Stimulated activated CD8-positive, alpha-beta memory T cell treated with anti-CD3 and anti-CD28 coated beads, Interleukin-15, amount 100 ng/mL, for 24 hours (primary cell): ENCODE results near the gene ARMH3.
"Not testable (repeated sequence)": the region's sequence is repeated elsewhere in the genome, so short reads cannot be mapped to it uniquely, and the experiment has no call there.

Source experiments
- DNase-seq: peaks from one replicate; pipeline ENCODE4 v3.0.0-alpha.2; 2020; ENCODE audit warnings: low read depth

ARMH3 gene

DNA sequence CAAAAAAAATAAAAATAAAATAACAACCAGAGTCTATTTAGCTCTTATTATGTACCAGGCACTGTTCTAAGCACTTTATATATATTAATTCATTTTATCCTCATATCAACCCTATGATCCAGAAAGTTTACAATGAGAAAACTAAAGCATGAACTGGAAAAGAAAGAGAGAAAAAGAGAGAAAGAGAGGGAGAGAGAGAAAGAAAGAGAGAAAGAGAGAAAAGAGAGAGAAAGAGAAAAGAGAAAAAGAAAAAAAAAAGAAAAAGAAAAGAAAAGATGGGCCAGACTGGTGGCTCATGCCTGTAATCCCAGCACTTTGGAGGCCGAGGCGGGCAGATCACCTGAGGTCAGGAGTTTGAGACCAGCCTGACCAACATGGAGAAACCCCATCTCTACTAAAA lies 9.9 kb downstream of the ARMH3 start:
- DNase-seq, result no peak

DNA sequence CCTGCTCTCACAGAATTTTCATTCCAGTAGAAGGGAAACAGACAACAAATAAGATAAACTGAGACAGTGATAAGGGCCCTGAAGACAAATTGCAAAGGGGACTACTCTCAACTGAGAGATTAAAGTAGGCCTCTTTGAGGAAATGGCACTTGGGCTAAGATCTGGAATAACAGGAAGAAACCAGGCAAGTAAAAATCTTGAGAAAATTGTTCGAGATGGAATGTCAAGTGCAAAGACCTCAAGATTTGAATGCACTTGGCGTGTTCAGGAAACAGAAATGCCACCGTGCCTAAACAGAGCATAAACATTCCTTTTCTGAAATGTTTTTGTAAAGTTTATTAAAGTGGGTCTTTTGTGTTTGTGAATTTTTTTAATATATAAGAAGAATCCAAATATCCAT lies 10.7 kb downstream of the ARMH3 start:
- DNase-seq, result no peak

DNA sequence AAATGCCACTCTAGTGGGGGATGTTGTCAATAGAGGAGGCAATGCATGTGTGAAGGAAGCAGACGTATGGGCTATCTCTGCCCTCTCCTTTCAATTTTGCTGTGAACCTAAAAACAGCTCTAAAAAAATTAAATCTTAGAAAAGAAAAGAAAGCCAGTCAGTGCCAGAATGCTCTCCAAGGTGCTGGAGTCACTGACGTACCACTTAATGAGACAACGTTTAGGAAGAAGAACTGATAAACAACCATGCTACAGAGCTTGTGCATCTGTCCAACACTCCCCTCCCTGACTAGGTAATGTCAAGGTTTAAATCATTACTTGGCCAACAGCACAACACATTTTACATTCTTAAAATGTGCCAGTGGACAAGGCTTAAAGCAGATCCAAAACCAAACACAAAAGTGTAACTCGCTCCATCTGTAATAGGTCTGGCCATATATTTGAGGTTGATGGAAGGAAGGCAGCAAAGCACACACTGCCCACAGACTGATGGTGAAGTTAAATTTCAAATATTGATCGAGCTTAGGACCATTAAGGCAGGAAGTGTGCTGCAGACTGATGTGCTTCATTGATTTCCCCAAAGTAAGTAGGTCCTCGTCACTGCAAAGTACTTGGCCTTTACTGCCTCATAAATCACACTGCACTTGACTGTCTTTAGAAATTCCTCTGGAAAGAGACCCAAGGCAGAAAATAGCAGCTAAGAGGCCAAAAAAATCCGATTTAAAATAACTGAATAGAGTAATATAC lies 15.5 kb downstream of the ARMH3 start:
- DNase-seq, result no peak

DNA sequence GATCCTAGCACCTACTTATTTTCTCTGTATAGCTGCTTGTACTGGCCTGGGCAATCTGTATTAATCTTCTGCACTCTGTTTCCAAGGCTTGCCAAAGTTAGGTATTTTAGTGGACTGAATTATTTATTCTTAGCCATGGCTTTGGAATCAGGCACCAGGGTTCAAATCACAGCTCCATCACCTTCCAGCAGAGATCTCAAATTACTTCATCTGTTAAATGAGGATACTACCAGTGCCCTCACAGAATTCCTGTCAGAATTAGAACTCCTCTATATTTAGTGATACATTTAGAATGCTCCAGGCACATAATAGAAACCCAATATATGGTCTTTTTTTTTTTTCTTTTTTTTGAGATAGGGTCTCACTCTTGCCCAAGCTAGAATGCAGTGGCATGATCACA lies 17.6 kb downstream of the ARMH3 start:
- no peak for DNase-seq

- DNase-seq, result not testable (repeated sequence)
Observed at GRCh38 chr10:102035807-102036206, 20.2 kb downstream of the ARMH3 start.

GRCh38 chr10:102033787-102034186 lies 22.2 kb downstream of the ARMH3 start:
- no peak for DNase-seq

DNA sequence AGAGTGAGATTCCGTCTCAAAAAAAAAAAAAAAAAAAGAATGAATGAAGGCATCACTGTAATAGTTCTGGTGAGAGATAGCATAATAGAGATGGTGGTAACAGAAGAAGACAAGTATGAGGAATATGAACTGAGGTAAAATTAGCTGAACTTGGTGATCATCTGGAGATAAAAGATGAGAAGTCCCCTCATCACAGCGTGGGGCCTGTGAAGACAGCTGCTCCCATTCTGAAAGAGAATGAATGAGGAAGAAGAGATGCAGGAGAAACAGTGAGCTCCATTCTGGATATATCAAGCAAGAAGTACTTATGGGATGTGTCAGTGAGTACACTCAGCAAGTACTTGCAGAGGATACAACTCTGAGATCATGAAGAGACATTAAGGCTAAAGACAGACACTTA lies 28.7 kb downstream of the ARMH3 start:
- no peak for DNase-seq

DNA sequence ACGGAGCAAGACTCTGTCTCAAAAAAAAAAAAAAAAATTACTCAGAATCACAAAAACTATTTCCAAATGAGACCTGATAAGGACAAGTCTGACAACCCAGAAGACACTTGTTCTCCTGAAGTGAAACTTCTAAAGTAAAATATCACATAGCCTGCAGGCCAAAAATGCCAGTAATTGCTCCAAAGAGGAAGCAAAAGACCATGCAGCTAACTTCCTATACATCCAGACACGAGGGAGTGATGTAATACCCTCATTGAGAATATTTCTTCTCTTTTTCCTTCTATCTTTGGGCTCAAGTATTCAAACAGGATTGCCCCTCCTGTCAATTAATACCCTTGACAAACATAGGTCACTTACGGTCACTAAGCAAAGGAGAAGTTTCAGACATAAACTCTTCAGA lies 31.2 kb downstream of the ARMH3 start:
- no peak for DNase-seq

DNA sequence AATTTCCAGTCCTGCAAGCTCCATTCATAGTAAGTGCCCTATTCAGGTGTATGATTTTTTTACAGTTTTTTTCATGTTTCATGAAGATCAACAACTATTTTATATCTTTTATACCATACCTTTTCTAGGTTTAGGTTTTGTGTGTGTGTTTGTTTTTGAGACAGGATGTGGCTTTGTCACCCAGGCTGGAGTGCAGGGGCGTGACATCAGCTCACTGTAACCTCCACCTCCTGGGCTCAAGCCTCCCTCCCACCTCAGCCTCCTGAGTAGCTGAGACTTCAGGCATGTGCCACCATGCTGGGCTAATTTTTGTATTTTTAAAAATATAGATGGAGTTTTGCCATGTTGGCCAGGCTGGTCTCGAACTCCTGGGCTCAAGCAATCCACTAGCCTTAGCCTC lies 35.0 kb downstream of the ARMH3 start:
- DNase-seq, result no peak

DNA sequence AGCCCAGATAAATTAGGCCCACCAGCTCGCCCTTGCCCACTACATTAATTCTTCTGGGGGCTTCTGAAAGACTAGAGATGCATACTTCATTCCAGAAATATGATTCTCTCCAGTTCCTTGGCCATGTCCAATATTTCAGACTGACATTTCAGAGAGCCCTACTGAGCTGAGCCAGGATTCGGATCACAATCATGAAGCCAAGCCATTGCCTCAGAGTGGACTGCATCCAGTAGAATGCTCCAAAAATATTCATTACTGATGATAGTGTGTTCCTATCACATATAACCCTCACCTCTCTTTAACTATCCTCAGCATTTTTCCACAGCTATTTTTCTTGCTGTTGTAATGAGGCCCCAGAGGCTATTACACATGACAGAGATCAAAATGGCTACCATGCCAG lies 38.7 kb downstream of the ARMH3 start:
- DNase-seq, result no peak

DNA sequence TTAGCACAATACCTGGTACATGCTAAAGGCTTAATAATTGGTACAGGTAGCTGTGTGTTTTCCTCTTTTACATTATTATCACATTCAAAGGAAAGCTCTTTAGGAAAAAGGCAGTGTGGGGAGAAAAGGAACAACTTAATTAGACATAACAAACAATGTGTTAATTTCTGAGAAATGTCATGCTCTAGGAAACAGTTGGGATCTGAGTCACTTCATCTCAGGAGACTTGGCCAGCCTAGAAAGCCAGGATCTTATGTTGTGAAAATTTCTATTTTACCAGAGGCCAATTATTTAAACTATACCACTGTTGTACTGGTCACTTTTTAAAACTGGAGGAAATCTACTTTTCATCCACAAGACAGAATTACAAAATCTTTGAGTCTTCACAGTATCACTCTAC lies 39.6 kb downstream of the ARMH3 start:
- no peak for DNase-seq

- DNase-seq, result no peak
Observed at GRCh38 chr10:102010961-102011360, 45.0 kb downstream of the ARMH3 start.

- DNase-seq, result no peak
Observed at GRCh38 chr10:102009801-102010425, 46.1 kb downstream of the ARMH3 start.

- no peak for DNase-seq
Observed at GRCh38 chr10:102007796-102008195, 48.2 kb downstream of the ARMH3 start.

- not testable (repeated sequence) for DNase-seq
Observed at GRCh38 chr10:102007031-102007430, 48.9 kb downstream of the ARMH3 start.

GRCh38 chr10:102004376-102004775 lies 51.6 kb downstream of the ARMH3 start:
- DNase-seq, result no peak

- DNase-seq, result no peak
Observed at GRCh38 chr10:102003541-102003940, 52.4 kb downstream of the ARMH3 start.

- no peak for DNase-seq
Observed at GRCh38 chr10:102001435-102002068, 54.4 kb downstream of the ARMH3 start.

DNA sequence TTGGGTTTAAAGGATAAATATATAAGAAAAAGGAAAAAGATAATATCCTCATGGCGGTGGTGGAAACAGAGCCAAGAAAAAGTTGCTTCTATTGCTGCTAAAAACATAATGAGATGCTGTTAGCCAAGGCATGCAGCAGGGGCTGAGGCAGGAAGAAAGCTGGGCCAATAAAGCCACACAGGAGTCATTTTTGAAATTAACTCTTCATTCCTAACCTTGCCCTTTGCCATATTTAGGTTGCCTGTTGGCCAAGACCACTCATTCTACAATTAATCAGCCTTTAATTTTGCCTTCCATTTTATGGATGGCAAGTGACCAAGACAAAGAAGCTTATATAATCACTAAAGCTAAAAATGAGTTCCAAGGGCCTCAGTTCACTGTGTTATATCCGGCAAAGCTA lies 58.2 kb downstream of the ARMH3 start:
- no peak for DNase-seq

- no peak for DNase-seq
Observed at GRCh38 chr10:101995451-101996063, 60.4 kb downstream of the ARMH3 start.

DNA sequence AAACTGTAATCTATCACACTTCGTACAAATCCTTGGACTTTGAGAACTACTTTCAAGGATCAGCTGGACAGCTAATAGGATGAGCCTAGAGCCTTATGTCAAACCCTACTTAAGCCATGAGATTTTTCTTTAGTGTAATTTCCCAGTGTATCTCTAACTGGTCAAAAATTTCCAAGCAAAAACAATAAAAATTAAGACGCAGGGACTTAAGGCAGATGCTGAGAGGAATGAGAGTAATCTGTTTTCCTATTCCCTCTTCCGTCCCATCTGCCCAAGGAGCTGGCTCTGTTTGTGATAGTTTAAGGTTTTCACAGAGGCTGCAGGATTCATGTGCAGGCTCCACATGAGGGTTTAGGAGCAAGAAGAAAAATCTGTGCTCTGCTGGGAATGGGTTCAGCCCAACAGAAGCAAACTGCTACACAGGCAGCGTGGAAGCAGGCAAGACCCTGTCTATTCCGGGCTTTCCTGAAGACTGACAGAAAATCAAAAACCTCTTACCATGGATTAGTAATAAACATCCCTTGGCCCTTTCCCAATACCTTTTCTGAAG lies 62.2 kb downstream of the ARMH3 start:
- DNase-seq, result no peak

DNA sequence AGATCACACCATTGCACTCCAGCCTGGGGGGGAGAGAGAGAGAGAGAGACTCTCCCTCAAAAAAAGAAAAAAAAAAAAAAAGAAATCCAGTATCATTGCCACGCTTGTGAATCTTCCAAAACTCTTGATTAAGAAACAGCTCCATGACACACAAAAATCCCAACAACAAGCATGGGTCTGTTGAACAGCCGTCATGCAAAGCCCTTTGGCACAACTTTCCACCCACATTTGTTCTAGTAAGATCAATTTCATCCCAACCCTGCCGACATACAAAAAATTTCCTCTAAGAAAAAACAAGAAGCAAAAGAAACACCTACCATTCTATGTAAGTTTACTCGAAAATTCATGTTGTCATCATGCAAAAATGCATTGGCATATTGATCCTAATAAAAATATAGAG lies 62.8 kb downstream of the ARMH3 start:
- DNase-seq, result no peak

GRCh38 chr10:101987136-101987535 lies 68.8 kb downstream of the ARMH3 start:
- no peak for DNase-seq
